ENCODE data around the gene GPATCH2L. TPM values are rescaled to one million over a fixed set of nuclear protein-coding genes. Genes with fewer than 3 reads are reported as not detected.

GPATCH2L gene
- total and polyA plus RNA-seq, 2 experiments from 2014 or later: 16.1 to 60.5 TPM

GRCh38 chr14:76109087-76109880, 42.4 kb upstream of the GPATCH2L start:
- Histone ChIP-seq H3K36me3 (replicated peaks; ENCODE audit: insufficient read depth, low read depth) (no peaks in the 10 kb centered on the region), H3K4me1 (ENCODE audit: insufficient read depth) (no peaks in the 10 kb centered on the region), H3K79me2 (no peaks in the 10 kb centered on the region), H3K9me2 (replicated peaks; ENCODE audit: insufficient read depth) (no peaks in the 10 kb centered on the region), H3K4me3 (no peak overlapping the region), H4K20me1 (ENCODE audit: insufficient read depth, poor library complexity, severe bottlenecking) (no peaks in the 10 kb centered on the region), H2AFZ (no peak overlapping the region), H3K9me3 (ENCODE audit: low read depth) (no peaks in the 10 kb centered on the region), H3K4me2 (no peak overlapping the region), H3K27me3 (peaks cover 6% of the 10 kb centered on the region), H3K27ac (no peak overlapping the region)
- no peak for DNase-seq (ENCODE audit: low spot score)
- no peak for TF ChIP-seq EZH2 (IDR thresholded peaks at IDR 0.05; ENCODE audit: borderline replicate concordance)
- TF ChIP-seq EZH2phosphoT487 (IDR thresholded peaks at IDR 0.05; ENCODE audit: low read depth, severe bottlenecking, unreplicated experiment): no peak
- TF ChIP-seq CTCF (IDR thresholded peaks at IDR 0.05; ENCODE audit: poor library complexity): no peak
- 75% methylated on average over 14 of the region's 14 CpGs for WGBS (ENCODE audit: low lambda C conversion rate, missing lambda C conversion rate)

- Histone ChIP-seq H3K27me3 (peaks cover 6% of the 10 kb centered on the region), H3K27ac (no peak overlapping the region), H3K9me2 (replicated peaks; ENCODE audit: insufficient read depth) (no peaks in the 10 kb centered on the region), H2AFZ (no peak overlapping the region), H3K9me3 (ENCODE audit: low read depth) (no peaks in the 10 kb centered on the region), H3K4me1 (ENCODE audit: insufficient read depth) (no peaks in the 10 kb centered on the region), H3K79me2 (no peaks in the 10 kb centered on the region), H3K4me2 (no peak overlapping the region), H3K4me3 (no peak overlapping the region), H4K20me1 (ENCODE audit: insufficient read depth, poor library complexity, severe bottlenecking) (no peaks in the 10 kb centered on the region), H3K36me3 (replicated peaks; ENCODE audit: insufficient read depth, low read depth) (no peaks in the 10 kb centered on the region)
- DNase-seq (ENCODE audit: low spot score): no peak
- TF ChIP-seq EZH2 (IDR thresholded peaks at IDR 0.05; ENCODE audit: borderline replicate concordance) (no peak), CTCF (IDR thresholded peaks at IDR 0.05; ENCODE audit: poor library complexity) (no peak), EZH2phosphoT487 (IDR thresholded peaks at IDR 0.05; ENCODE audit: low read depth, severe bottlenecking, unreplicated experiment) (no peak)
- WGBS (ENCODE audit: low lambda C conversion rate, missing lambda C conversion rate): 57% methylated on average over 22 of the region's 22 CpGs
These were observed 38.7 kb upstream of the GPATCH2L start for GRCh38 chr14:76112889-76113624.

GRCh38 chr14:76113691-76114090, 38.0 kb upstream of the GPATCH2L start:
- Histone ChIP-seq H3K4me1 (ENCODE audit: insufficient read depth) (no peaks in the 10 kb centered on the region), H3K4me2 (no peak overlapping the region), H3K9me2 (replicated peaks; ENCODE audit: insufficient read depth) (no peaks in the 10 kb centered on the region), H3K79me2 (no peaks in the 10 kb centered on the region), H2AFZ (no peak overlapping the region), H3K27me3 (peaks cover 6% of the 10 kb centered on the region), H3K4me3 (no peak overlapping the region), H3K36me3 (replicated peaks; ENCODE audit: insufficient read depth, low read depth) (no peaks in the 10 kb centered on the region), H3K9me3 (ENCODE audit: low read depth) (no peaks in the 10 kb centered on the region), H3K27ac (no peak overlapping the region), H4K20me1 (ENCODE audit: insufficient read depth, poor library complexity, severe bottlenecking) (no peaks in the 10 kb centered on the region)
- 43% methylated on average over 8 of the region's 8 CpGs for WGBS (ENCODE audit: low lambda C conversion rate, missing lambda C conversion rate)
- DNase-seq (ENCODE audit: low spot score): no peak
- TF ChIP-seq EZH2 (IDR thresholded peaks at IDR 0.05; ENCODE audit: borderline replicate concordance): no peak
- TF ChIP-seq CTCF (IDR thresholded peaks at IDR 0.05; ENCODE audit: poor library complexity): no peak
- no peak for TF ChIP-seq EZH2phosphoT487 (IDR thresholded peaks at IDR 0.05; ENCODE audit: low read depth, severe bottlenecking, unreplicated experiment)

All from hepatocyte (in vitro differentiated cells).